Activated CD4-positive, CD25-positive, alpha-beta regulatory T cell (primary cell): ENCODE data around the gene SH3GL3.

Source experiments
- DNase-seq, 4 experiments: peaks; one replicate each; lab custom pipeline; 2025; lab: John Stamatoyannopoulos, UW

The SH3GL3 gene

DNA sequence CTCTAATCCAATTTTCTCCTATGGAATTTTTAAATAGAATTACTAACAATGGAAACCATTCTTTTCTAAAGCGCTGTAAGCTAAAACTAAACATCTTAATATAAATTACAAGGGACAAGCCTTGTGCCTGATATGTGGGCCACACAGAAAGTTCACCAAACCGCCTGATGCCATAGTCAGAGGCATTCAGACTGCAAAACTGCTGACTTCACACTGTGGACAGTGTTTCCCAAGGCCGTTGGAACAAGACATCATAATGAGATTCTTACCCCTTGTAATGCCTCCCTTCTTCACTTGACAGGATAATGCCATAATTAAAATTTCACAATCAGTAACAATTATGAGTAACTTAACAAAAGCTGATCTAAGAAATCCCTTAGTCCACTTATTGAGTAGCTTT, 14.9 kb downstream of the SH3GL3 start:
- no peak for DNase-seq

- DNase-seq, result no peak
Observed at GRCh38 chr15:83462953-83463433, 15.9 kb downstream of the SH3GL3 start.

DNA sequence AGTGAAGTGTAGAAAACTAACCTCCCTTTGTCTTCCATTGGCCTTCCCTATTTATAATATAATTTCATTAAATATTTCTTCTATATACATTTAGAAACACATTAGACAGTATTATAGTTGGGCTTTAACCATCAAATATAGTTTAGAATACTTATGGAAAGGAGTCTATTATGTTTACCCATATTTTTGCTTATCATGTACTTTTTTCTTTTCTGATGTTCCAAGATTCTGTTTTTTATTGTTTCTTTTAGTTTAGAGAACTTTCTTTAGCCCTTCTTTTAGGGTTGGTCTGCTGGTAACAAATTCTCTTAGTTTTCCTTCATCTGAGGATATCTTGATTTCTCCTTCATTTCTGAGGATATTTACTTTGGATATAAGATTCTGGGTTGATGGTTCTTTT, 23.7 kb downstream of the SH3GL3 start:
- no peak for DNase-seq

DNA sequence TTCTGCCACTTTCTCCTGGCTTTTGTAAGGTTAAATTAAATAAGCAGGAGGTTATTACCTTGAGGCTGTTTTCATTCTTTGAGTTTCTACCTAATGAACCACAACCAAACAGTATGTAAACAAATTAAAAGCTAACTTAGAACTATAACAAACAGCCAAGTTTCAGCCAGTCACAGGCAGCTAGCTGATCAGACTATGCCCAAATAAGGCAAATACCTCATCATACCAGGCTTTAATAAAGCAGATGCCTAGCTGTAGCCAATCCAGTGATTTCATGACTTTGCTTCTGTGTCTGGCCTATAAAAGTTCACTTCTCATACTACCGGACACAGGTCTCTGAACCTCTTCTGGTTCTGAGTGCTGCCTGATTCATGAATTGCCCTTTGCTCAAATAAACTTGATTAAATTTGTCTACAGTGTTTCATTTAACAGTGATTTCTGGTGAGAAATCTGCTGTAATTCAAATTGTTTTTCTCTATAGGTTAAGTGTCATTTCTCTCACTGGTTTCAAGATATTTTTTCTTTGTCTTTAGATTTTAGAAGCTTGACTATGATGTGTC, 24.2 kb downstream of the SH3GL3 start:
- no peak for DNase-seq

GRCh38 chr15:83472151-83472550, 25.0 kb downstream of the SH3GL3 start:
- no peak for DNase-seq

DNA sequence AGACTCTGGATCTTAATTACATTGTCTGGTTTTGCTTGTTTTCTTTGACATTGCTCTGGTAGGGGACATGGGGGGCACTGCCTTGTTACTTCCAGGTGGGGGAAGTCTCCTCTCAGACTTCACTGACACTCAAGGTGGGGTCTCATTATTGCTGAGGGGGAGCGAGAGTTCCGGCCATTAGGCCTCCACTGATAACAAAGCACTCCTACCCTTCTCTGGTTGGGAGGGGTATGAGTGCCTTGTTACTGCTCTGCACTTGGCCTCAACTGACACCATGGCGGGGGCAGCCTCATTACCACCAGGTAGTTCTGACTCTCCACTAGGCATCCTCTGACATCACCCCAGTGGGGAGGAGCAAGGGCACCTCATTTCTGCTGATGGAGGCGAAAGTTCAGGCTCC, 25.7 kb downstream of the SH3GL3 start:
- DNase-seq, result no peak

GRCh38 chr15:83474578-83474977, 27.4 kb downstream of the SH3GL3 start:
- DNase-seq, result no peak

DNA sequence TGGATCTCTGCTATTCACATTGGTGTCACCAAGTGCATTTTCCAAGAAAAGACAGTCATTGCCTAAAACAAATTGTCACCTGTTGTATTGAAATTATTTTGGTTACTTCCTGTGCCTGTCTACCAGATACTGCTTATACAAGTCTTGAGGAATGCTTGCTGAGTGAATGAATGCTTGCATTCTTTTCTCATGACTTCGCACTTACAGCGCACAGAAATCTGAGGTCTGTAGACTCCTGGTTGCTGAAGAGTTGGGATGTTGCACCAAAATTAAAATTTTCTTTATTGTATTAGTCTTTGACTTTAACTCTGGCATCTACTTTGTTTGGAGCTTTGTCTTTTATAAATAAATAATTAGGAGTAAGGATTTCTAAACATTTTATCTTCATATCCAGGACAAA, 28.4 kb downstream of the SH3GL3 start:
- no peak for DNase-seq

- DNase-seq, result no peak
Observed at GRCh38 chr15:83476066-83476465, 28.9 kb downstream of the SH3GL3 start.

GRCh38 chr15:83476708-83477107, 29.6 kb downstream of the SH3GL3 start:
- no peak for DNase-seq

- DNase-seq, result no peak
Observed at GRCh38 chr15:83477172-83477807, 30.1 kb downstream of the SH3GL3 start.

DNA sequence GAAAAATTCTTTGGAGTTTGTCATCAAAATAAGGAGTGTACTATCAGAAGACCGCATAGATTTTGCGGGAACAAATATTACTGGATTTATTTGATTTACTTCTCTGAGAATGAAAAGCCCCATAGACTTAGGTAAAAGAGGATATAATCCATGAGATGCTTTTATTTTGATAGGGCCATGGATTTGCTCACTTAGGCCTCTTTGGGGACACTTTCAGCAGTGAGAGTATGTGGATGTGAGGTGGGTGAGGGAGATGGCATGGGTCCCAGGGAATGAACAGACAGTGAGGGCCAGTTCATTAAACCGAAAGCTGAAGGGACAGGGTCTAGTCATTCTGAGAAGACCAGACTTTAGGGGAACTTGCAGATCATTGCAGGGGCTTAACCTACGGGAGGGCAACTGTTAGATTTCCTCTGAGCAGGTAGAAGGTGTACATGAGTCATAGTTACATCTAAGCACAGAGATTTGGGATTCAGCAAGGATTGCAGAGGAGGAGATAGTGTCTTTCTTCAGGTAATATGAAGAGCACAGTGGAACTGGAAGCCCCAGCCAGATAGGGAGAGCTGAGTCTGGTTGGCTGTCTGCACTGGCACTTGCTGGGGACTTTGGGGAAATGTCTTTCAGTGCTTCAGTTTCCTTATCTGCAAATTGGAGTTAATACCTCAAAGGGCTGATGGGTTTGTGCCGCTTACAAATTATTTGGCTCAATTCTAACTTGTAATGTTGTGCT, 30.8 kb downstream of the SH3GL3 start:
- DNase-seq, result no peak

DNA sequence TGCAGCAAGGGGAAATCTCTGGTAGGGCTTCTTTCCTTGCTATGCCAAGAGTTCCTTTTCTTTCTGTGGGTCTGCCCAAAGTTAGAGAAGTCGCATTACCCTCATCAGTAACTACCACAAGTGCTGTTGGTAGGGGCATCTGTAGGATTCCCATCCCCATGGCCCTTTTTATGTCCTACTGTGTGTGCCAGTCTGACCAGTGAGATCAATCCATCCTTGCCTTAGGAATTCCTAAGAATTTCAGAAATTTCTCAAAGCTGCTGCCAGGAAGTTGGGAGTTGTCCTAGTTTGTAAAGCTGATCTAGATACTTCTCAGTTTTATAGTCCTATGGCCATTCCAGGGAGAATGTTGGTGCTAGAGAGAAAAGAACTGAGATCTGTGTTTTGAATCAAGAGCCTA, 36.5 kb downstream of the SH3GL3 start:
- DNase-seq, result no peak

DNA sequence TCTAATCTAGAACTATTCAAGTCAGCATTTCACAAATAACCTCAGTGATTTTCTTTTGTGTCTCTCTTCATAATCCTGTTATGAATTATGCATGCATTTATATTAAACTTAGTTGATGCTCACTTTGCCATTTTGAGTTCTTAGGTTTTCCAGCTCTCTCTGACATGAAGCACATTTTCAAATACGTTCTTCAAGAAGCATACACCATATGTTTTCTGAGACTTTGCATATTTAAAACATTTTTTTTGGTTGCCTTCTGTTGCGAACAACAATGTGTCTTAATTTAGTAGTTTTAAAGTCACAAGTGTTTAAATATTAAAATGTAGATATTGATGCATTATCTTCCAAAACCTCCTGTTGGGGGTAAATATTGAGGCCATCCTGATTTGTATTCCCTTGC, 37.5 kb downstream of the SH3GL3 start:
- DNase-seq, result no peak

DNA sequence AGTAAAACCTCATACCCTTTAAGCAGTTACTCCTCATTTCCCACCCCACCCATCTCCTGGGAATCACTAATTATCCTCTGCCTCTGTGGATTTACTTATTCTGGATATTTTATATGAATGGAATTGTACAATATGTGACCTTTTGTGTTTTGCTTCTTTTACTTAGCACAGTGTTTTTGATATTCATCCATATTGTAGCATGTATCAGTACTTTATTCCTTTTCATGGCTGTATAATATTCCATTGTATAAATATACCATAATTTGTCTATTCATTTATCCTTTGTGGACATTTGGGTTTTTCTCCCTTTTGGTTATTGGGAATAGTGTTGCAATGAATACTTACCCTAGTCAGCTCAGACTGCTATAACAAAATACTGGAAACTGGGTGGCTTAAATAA, 39.2 kb downstream of the SH3GL3 start:
- DNase-seq, result no peak

- no peak for DNase-seq
Observed at GRCh38 chr15:83487519-83487918, 40.4 kb downstream of the SH3GL3 start.

GRCh38 chr15:83489690-83490089, 42.5 kb downstream of the SH3GL3 start:
- no peak for DNase-seq

DNA sequence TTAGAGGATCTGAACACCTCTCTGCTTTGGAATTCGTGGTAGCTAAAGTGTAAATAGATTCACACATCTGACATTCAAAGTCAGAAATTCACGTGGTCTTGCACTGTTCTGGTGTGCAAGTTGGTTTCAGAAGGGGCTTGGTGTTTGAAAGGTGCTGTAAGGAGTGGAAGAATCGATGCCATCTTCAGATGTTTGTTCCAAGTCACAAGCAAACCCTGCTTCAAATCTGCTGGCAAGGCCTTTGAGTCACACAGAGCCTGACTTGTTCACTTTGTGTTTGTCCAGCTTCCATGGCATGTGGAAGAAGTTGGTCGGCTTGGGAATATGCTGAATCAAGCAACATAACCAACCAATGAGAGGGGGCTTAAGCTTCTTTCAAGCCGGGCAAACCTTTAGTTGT, 44.3 kb downstream of the SH3GL3 start:
- DNase-seq, result no peak

DNA sequence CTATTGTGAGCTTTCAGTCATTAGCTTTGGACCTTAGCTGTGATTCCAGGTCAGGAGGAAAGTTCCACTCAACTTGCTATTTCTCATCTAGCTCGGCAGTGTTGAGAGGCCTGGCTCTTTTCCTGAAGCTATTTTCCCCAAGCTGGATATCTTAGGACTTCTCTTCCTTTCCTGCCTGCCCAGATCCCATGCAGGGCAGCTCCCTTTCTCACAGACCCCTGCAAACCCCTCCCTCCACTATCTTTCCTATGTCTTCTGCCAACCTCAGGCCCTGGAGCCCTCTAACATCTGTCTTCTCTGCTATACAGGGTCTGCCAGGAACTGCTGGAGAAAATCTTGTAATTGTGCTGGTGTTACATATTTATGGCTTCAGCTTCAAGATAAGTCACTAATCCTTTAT, 49.6 kb downstream of the SH3GL3 start:
- no peak for DNase-seq

GRCh38 chr15:83498374-83498773, 51.2 kb downstream of the SH3GL3 start:
- no peak for DNase-seq

- no peak for DNase-seq
Observed at GRCh38 chr15:83498801-83499200, 51.7 kb downstream of the SH3GL3 start.

GRCh38 chr15:83499476-83499875, 52.3 kb downstream of the SH3GL3 start:
- DNase-seq, result no peak

DNA sequence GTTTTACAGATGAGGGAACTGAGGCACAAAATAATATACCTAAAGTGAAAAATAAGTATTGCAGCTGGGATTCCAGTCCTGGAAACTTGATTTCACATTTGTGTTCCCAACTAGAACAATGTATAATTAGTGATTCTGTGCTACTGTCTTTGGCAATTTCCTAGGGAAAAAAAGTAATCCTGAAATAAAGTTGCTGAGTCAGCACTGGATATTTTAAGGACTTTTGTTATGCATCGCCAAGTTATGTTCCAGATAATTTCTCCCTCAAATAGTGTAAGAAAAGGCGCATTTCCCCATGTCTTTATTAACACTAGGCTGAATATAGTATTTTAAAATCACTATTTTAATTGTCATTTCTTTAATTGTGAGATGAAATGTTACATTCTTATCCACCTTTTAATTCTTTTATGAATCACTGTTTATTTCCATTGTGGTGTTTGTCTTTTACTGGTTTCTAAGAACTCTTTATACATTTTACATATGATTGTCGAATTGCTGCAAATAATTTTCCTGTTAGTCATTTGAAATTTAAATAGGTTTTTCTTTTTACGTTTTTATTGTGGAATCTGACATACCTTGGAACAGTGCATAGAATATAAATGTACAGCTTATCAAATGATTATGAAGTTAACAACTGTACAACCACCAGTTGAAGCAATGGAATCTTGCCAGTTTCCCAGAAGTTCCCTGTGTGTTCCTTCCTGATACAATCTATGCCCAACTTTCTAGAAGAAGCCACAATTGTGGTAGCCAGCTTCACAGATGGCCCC, 56.6 kb downstream of the SH3GL3 start:
- no peak for DNase-seq
